HEK293 (cell line): ENCODE data around the gene PLPP6.
"Not testable (repeated sequence)": the region's sequence is repeated elsewhere in the genome, so short reads cannot be mapped to it uniquely, and the experiment has no call there.

Source experiments
- CTCF ChIA-PET: fragments of 350-600 bp; formaldehyde crosslinking; extraction: SDS; loops from one replicate; lab custom pipeline; 2021; ENCODE audit warnings: antibody characterized with exemption; lab: Yijun Ruan, JAX
- POLR2A ChIA-PET: fragments of 300-600 bp; formaldehyde crosslinking; extraction: SDS; loops from one replicate; lab custom pipeline; 2020; ENCODE audit warnings: antibody characterized with exemption, inconsistent platforms; lab: Yijun Ruan, JAX
- H3K27ac ChIP-seq: fragments of 200-500 bp; sonication (Bioruptor generic); 2 replicates; pipeline ENCODE4 v1.5.1; 2014; ENCODE audit warnings: low read depth, low read length, control low read depth, inconsistent platforms; ENCODE audit errors: extremely low read depth
- H3K36me3 ChIP-seq, 2 experiments: fragments of 200-500 bp in 1 of 2; sonication (Bioruptor generic) in 1 of 2; 1 replicate in 1 of 2; 2 replicates in 1 of 2; pipeline ENCODE4 v1.5.1; 2014 to 2017; ENCODE audit warnings: inconsistent platforms in 2 of 2, low read length in 2 of 2; ENCODE audit not compliant: control insufficient read depth in 2 of 2, insufficient read depth in 1 of 2
- H3K4me1 ChIP-seq: fragments of 200-500 bp; sonication (Bioruptor generic); 2 replicates; pipeline ENCODE4 v1.5.1; 2014; ENCODE audit warnings: mild to moderate bottlenecking, low read length, inconsistent platforms; ENCODE audit not compliant: control insufficient read depth, insufficient read depth
- H3K4me3 ChIP-seq: 2 replicates; pipeline ENCODE4 v1.5.1; 2011; ENCODE audit warnings: low read depth, mild to moderate bottlenecking, control low read depth, low read length, moderate library complexity
- H3K9me3 ChIP-seq: fragments of 200-500 bp; sonication (Bioruptor generic); 2 replicates; pipeline ENCODE4 v1.5.1; 2014; ENCODE audit warnings: low read depth, low read length, inconsistent platforms; ENCODE audit not compliant: control insufficient read depth, insufficient read depth
- FEZF1 ChIP-seq: fragments of 450-650 bp; formaldehyde crosslinking; IDR thresholded peaks from 2 replicates; pipeline ENCODE4 v1.5.1; 2016; ENCODE audit warnings: missing biosample characterization, missing genetic modification characterization
- GLI2 ChIP-seq: fragments of 450-650 bp; formaldehyde crosslinking; IDR thresholded peaks from 2 replicates; pipeline ENCODE4; 2017; ENCODE audit warnings: missing biosample characterization, missing genetic modification characterization, low read depth, borderline replicate concordance
- SP3 ChIP-seq: fragments of 450-650 bp; formaldehyde crosslinking; IDR thresholded peaks from 2 replicates; pipeline ENCODE4 v1.5.1; 2016; ENCODE audit warnings: missing biosample characterization, missing genetic modification characterization
- ZNF140 ChIP-seq: fragments of 450-650 bp; formaldehyde crosslinking; IDR thresholded peaks from 2 replicates; pipeline ENCODE4 v1.5.1; 2016; ENCODE audit warnings: missing biosample characterization, missing genetic modification characterization
- ZNF146 ChIP-seq: fragments of 450-650 bp; formaldehyde crosslinking; IDR thresholded peaks from 2 replicates; pipeline ENCODE4 v1.5.1; 2016; ENCODE audit warnings: missing biosample characterization, missing genetic modification characterization
- ZNF175 ChIP-seq: fragments of 450-650 bp; formaldehyde crosslinking; IDR thresholded peaks from 2 replicates; pipeline ENCODE4 v1.5.1; 2016; ENCODE audit warnings: missing biosample characterization, missing genetic modification characterization
- ZNF239 ChIP-seq: fragments of 450-650 bp; formaldehyde crosslinking; IDR thresholded peaks from 2 replicates; pipeline ENCODE4 v1.5.1; 2016; ENCODE audit warnings: missing biosample characterization, missing genetic modification characterization
- ZNF433 ChIP-seq: fragments of 450-650 bp; formaldehyde crosslinking; IDR thresholded peaks from 2 replicates; pipeline ENCODE4 v1.5.1; 2016; ENCODE audit warnings: missing biosample characterization, missing genetic modification characterization, low read depth
- ZNF473 ChIP-seq: fragments of 450-650 bp; formaldehyde crosslinking; IDR thresholded peaks from 2 replicates; pipeline ENCODE4 v1.5.1; 2017; ENCODE audit warnings: missing biosample characterization, missing genetic modification characterization
- ZNF600 ChIP-seq: fragments of 450-650 bp; formaldehyde crosslinking; IDR thresholded peaks from 2 replicates; pipeline ENCODE4 v1.5.1; 2016; ENCODE audit warnings: missing biosample characterization, missing genetic modification characterization
- ZNF621 ChIP-seq: fragments of 450-650 bp; formaldehyde crosslinking; IDR thresholded peaks from 2 replicates; pipeline ENCODE4 v1.5.1; 2017; ENCODE audit warnings: missing biosample characterization, missing genetic modification characterization
- ZNF623 ChIP-seq: fragments of 450-650 bp; formaldehyde crosslinking; IDR thresholded peaks from 2 replicates; pipeline ENCODE4 v1.5.1; 2016; ENCODE audit warnings: missing biosample characterization, missing genetic modification characterization
- ZNF624 ChIP-seq: fragments of 450-650 bp; formaldehyde crosslinking; IDR thresholded peaks from 2 replicates; pipeline ENCODE4 v1.5.1; 2017; ENCODE audit warnings: missing biosample characterization, missing genetic modification characterization
- TF ChIP-seq, protein P1 (sequence below): fragments of 450-650 bp; formaldehyde crosslinking; IDR thresholded peaks from 2 replicates; pipeline ENCODE4 v1.5.1; 2016; ENCODE audit warnings: missing biosample characterization, missing genetic modification characterization
- TF ChIP-seq, protein P2 (sequence below): fragments of 450-650 bp; formaldehyde crosslinking; IDR thresholded peaks from 2 replicates; pipeline ENCODE4 v1.5.1; 2017; ENCODE audit warnings: missing biosample characterization, missing genetic modification characterization
- TF ChIP-seq, protein P3 (sequence below): fragments of 450-650 bp; formaldehyde crosslinking; IDR thresholded peaks from 2 replicates; pipeline ENCODE4 v1.5.1; 2017; ENCODE audit warnings: missing biosample characterization, mild to moderate bottlenecking, missing genetic modification characterization, moderate library complexity
- TF ChIP-seq, protein P4 (sequence below): fragments of 450-650 bp; formaldehyde crosslinking; IDR thresholded peaks from 2 replicates; pipeline ENCODE4 v1.5.1; 2016; ENCODE audit warnings: missing biosample characterization, missing genetic modification characterization, low read depth
- TF ChIP-seq, protein P5 (sequence below): fragments of 450-650 bp; formaldehyde crosslinking; IDR thresholded peaks from 2 replicates; pipeline ENCODE4 v1.5.1; 2016; ENCODE audit warnings: missing biosample characterization, missing genetic modification characterization

Gene PLPP6

DNA sequence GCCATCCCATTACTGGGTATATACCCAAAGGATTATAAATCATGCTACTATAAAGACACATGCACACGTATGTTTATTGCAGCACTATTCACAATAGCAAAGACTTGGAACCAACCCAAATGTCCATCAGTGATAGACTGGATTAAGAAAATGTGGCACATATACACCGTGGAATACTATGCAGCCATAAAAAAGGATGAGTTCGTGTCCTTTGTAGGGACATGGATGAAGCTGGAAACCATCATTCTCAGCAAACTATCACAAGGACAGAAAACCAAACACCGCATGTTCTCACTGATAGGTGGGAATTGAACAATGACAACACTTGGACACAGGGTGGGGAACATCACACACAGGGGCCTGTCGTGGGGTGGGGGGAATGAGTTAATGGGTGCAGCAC, 1.4 kb upstream of the PLPP6 start:
- H3K4me3 ChIP-seq, H3K36me3 ChIP-seq, POLR2A ChIA-PET, H3K27ac ChIP-seq, H3K9me3 ChIP-seq: not testable (repeated sequence)
- TF ChIP-seq, protein P1, sequence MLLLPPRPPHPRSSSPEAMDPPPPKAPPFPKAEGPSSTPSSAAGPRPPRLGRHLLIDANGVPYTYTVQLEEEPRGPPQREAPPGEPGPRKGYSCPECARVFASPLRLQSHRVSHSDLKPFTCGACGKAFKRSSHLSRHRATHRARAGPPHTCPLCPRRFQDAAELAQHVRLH = 0 out of 2 replicates have a peak, but pooled peaks have one; percentile 41
- peak; percentile 93 for TF ChIP-seq ZNF146 (tag by site-specific recombination)
- CTCF ChIA-PET = interaction anchor here (1.5 kb wide), 1 partner anchor 56 kb away, joined by 4 read pairs; no protein-coding TSS in a partner anchor
- peaks cover 10% of the 10 kb centered on the region for H3K4me1 ChIP-seq

DNA sequence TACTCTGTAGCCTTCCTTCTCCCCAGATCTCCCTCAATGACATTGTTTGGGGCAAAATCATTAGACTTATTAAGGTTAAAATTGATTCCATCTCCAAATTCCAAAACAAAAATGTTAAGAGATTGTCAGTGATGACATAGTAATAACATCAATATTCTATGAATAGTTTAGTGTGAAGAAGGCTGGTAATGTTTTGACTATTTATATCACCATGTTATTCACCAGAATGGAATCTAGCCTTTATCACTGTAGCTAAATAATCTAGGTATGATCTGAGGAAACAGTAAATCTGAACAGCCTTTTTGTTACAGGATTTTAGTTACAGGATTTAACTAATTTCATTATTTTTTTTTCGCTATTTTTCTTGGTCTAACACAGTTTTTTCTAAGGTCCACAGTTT, 929 bp upstream of the PLPP6 start:
- Histone ChIP-seq H3K27ac (no peak overlapping the region), H3K9me3 (no peaks in the 10 kb centered on the region), H3K36me3 (no peaks in the 10 kb centered on the region), H3K4me3 (no peak overlapping the region), H3K4me1 (peaks cover 10% of the 10 kb centered on the region)
- CTCF ChIA-PET = interaction anchor here (0.6 to 1.8 kb wide), 4 partner anchors 15 to 1254 kb away, joined by 3 to 16 read pairs (median 4); no protein-coding TSS in a partner anchor
- POLR2A ChIA-PET = no interaction called here
- TF ChIP-seq SP3 (tag by site-specific recombination) (no peak), ZNF175 (no peak), GLI2 (tag by site-specific recombination) (no peak), ZNF623 (tag by site-specific recombination) (no peak)

DNA sequence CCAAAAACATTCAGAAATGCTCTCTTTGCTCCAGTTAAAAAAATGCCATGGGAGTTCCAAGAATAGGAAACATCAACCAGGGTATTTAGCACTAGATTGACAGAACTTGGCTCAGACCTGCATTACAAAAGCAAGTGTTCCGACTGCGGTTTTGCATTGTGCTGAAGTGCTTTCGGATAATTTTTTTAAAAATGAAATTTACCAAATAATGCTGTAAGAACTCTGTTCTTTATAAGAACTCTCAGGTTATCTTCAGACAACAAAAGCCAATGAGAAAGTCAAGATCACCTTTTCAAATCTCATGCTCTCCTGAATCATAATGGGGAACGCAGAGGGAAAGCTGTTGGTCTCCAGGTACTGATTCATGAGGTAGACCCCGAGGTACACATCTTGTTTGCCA, 483 bp upstream of the PLPP6 start:
- CTCF ChIA-PET = interaction anchor here (0.6 to 1.8 kb wide), 13 partner anchors 9 to 1255 kb away, joined by 3 to 16 read pairs (median 4); no protein-coding TSS in a partner anchor
- Histone ChIP-seq H3K9me3 (no peaks in the 10 kb centered on the region), H3K27ac (no peak overlapping the region), H3K4me1 (peaks cover 10% of the 10 kb centered on the region), H3K4me3 (peak overlapping the region; percentile 86), H3K36me3 (no peaks in the 10 kb centered on the region)
- POLR2A ChIA-PET = interaction anchor here (1.3 to 2.2 kb wide), 2 partner anchors 18 to 79 kb away, joined by 6 to 9 read pairs; partner anchors contain the start of genes AK3 and CDC37L1
- TF ChIP-seq ZNF433 (tag by site-specific recombination) (no peak), ZNF600 (tag by site-specific recombination) (no peak)
- TF ChIP-seq, protein P2, sequence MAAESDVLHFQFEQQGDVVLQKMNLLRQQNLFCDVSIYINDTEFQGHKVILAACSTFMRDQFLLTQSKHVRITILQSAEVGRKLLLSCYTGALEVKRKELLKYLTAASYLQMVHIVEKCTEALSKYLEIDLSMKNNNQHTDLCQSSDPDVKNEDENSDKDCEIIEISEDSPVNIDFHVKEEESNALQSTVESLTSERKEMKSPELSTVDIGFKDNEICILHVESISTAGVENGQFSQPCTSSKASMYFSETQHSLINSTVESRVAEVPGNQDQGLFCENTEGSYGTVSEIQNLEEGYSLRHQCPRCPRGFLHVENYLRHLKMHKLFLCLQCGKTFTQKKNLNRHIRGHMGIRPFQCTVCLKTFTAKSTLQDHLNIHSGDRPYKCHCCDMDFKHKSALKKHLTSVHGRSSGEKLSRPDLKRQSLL (tag by site-specific recombination) = no peak

DNA sequence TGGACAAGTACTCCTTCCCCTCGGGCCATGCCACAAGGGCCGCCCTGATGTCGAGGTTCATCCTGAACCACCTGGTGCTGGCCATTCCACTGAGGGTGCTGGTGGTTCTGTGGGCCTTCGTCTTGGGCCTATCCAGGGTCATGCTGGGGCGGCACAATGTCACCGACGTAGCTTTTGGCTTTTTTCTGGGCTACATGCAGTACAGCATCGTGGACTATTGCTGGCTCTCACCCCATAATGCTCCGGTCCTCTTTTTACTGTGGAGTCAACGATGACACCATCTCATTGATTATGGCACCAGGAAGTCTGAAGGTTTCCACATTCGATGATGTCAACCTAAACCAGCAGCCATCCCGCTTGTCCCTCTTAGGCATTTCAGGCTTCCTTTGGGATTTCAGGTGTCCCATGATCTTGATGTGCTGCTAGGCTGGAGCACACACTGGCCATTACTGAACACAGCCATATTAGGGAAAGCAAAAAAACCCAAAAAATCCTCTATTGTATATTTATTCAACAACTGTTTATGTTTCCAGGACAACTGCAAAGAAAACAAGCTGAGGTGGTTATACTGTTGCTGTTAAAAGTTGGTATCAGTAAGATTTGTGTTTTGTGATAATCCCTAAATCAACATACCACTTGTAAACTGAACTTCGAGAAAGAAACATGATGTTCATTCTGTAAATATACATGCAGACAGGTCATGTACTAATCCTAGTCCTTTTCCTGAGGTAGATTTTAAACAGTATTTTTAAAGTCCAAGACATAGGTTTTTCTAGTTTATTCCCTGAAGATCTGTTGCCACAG, 1.1 kb downstream of the PLPP6 start:
- ChIA-PET CTCF (interaction anchor here (0.6 to 1.8 kb wide), 8 partner anchors 13 to 932 kb away, joined by 3 to 16 read pairs (median 3); no protein-coding TSS in a partner anchor), POLR2A (interaction anchor here (1.1 to 2.2 kb wide), 4 partner anchors 14 to 78 kb away, joined by 3 to 9 read pairs (median 5); partner anchors contain the start of genes AK3 and CDC37L1)
- H3K4me3 ChIP-seq = peak overlapping the region; percentile 86
- no peaks in the 10 kb centered on the region for H3K9me3 ChIP-seq
- no peaks in the 10 kb centered on the region for H3K36me3 ChIP-seq
- peaks cover 5% of the 10 kb centered on the region for H3K4me1 ChIP-seq
- peak overlapping the region; percentile 86; the same call in 1 of the 2 replicates for H3K27ac ChIP-seq
- TF ChIP-seq ZNF624 (tag by site-specific recombination) = no peak
- TF ChIP-seq, protein P3, sequence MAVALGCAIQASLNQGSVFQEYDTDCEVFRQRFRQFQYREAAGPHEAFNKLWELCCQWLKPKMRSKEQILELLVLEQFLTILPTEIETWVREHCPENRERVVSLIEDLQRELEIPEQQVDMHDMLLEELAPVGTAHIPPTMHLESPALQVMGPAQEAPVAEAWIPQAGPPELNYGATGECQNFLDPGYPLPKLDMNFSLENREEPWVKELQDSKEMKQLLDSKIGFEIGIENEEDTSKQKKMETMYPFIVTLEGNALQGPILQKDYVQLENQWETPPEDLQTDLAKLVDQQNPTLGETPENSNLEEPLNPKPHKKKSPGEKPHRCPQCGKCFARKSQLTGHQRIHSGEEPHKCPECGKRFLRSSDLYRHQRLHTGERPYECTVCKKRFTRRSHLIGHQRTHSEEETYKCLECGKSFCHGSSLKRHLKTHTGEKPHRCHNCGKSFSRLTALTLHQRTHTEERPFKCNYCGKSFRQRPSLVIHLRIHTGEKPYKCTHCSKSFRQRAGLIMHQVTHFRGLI = no peak
- TF ChIP-seq, protein P4, sequence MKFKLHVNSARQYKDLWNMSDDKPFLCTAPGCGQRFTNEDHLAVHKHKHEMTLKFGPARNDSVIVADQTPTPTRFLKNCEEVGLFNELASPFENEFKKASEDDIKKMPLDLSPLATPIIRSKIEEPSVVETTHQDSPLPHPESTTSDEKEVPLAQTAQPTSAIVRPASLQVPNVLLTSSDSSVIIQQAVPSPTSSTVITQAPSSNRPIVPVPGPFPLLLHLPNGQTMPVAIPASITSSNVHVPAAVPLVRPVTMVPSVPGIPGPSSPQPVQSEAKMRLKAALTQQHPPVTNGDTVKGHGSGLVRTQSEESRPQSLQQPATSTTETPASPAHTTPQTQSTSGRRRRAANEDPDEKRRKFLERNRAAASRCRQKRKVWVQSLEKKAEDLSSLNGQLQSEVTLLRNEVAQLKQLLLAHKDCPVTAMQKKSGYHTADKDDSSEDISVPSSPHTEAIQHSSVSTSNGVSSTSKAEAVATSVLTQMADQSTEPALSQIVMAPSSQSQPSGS (tag by site-specific recombination) = peak; percentile 95
- no peak for TF ChIP-seq ZNF239
- peak; percentile 33; the same call in 1 of the 2 replicates for TF ChIP-seq FEZF1 (tag by site-specific recombination)
- no peak for TF ChIP-seq ZNF473 (tag by site-specific recombination)
- TF ChIP-seq ZNF140 (tag by site-specific recombination) = no peak
- TF ChIP-seq ZNF621 (tag by site-specific recombination) = no peak
- TF ChIP-seq, protein P5, sequence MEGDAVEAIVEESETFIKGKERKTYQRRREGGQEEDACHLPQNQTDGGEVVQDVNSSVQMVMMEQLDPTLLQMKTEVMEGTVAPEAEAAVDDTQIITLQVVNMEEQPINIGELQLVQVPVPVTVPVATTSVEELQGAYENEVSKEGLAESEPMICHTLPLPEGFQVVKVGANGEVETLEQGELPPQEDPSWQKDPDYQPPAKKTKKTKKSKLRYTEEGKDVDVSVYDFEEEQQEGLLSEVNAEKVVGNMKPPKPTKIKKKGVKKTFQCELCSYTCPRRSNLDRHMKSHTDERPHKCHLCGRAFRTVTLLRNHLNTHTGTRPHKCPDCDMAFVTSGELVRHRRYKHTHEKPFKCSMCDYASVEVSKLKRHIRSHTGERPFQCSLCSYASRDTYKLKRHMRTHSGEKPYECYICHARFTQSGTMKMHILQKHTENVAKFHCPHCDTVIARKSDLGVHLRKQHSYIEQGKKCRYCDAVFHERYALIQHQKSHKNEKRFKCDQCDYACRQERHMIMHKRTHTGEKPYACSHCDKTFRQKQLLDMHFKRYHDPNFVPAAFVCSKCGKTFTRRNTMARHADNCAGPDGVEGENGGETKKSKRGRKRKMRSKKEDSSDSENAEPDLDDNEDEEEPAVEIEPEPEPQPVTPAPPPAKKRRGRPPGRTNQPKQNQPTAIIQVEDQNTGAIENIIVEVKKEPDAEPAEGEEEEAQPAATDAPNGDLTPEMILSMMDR (tag by site-specific recombination) = no peak
- TF ChIP-seq, protein P2 (tag by site-specific recombination) = no peak
